Glutamatergic neuron (in vitro differentiated cells): ENCODE data around the gene POP7. TPM values are rescaled to one million over a fixed set of nuclear protein-coding genes. Genes with fewer than 3 reads are reported as not detected.

ENCODE experiments used
- DNase-seq: peaks from one replicate; pipeline ENCODE4 v3.0.0; 2022
- H3K27ac Mint-ChIP-seq: one replicate; pipeline ENCODE4 v1.8.0; 2020; ENCODE audit warnings: mild to moderate bottlenecking, mixed read lengths, inconsistent platforms; ENCODE audit not compliant: unreplicated experiment
- H3K27me3 Mint-ChIP-seq: one replicate; pipeline ENCODE4 v1.8.0; 2020; ENCODE audit warnings: mild to moderate bottlenecking, moderate library complexity, mixed read lengths, inconsistent platforms; ENCODE audit not compliant: unreplicated experiment
- H3K36me3 Mint-ChIP-seq: one replicate; pipeline ENCODE4 v1.8.0; 2020; ENCODE audit warnings: mild to moderate bottlenecking, mixed read lengths, inconsistent platforms; ENCODE audit not compliant: unreplicated experiment
- H3K4me1 Mint-ChIP-seq: one replicate; pipeline ENCODE4 v1.8.0; 2020; ENCODE audit warnings: mild to moderate bottlenecking, low read depth, mixed read lengths, inconsistent platforms; ENCODE audit not compliant: unreplicated experiment
- H3K4me3 Mint-ChIP-seq: one replicate; pipeline ENCODE4 v1.8.0; 2020; ENCODE audit warnings: mild to moderate bottlenecking, mixed read lengths, inconsistent platforms; ENCODE audit not compliant: unreplicated experiment
- H3K9me3 Mint-ChIP-seq: one replicate; pipeline ENCODE4 v1.8.0; 2020; ENCODE audit warnings: mild to moderate bottlenecking, moderate library complexity, mixed read lengths, inconsistent platforms; ENCODE audit not compliant: unreplicated experiment
- CTCF ChIP-seq: fragments of 200-600 bp; sonication (generic); IDR thresholded peaks from one replicate; pipeline ENCODE4 v1.5.0; 2021; ENCODE audit not compliant: partially characterized antibody, unreplicated experiment
- total RNA-seq: library from RNA; stranded (reverse); fragmentation: NEBNext Ultra II Directional; extraction: Animal tissue kit (Norgen Biotek cat#: 25700); gene quantifications from one replicate; pipeline ENCODE4 v1.2.1, GENCODE V29; 2021; ENCODE audit not compliant: unreplicated experiment

Gene POP7
- total RNA-seq, 1 donor from 2014 or later = 35.8 TPM

DNA sequence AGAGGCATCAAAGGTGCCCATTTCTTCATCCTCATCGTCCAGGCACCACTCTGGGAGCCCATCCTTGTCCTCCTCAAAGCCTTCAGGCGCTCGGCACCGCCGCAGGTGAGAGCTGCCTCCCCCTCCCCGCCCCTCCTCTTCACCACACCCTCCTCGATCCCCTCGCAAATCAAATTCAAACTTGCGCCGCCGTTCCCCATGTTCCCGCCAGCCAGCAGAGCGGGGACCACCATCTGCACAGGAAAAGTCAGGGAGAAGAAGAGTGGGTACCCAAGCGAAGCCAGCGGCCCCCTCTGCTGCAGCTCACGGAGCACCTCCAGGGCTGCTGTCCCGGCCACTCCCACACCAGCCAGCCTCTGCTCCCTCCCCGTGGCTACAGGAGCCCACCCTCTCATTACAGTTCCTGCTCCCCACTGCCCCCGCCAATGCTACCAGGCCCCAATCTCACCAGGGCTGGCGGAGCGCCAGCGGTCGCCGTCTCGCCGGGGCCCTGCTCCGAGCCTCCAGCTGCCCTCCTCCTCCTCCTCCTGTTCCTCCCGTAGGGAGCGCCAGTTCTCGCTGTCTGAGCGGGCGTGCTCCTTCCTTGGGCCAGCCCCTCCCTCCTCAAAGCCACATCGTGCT lies 19.6 kb upstream of the POP7 start:
- Mint-ChIP-seq H3K27ac (no peak overlapping the region), H3K9me3 (peaks cover 7% of the 10 kb centered on the region), H3K4me3 (no peak overlapping the region), H3K27me3 (peaks cover 10% of the 10 kb centered on the region), H3K36me3 (no peaks in the 10 kb centered on the region), H3K4me1 (peaks cover 9% of the 10 kb centered on the region)
- DNase-seq = no peak
- no peak for TF ChIP-seq CTCF

DNA sequence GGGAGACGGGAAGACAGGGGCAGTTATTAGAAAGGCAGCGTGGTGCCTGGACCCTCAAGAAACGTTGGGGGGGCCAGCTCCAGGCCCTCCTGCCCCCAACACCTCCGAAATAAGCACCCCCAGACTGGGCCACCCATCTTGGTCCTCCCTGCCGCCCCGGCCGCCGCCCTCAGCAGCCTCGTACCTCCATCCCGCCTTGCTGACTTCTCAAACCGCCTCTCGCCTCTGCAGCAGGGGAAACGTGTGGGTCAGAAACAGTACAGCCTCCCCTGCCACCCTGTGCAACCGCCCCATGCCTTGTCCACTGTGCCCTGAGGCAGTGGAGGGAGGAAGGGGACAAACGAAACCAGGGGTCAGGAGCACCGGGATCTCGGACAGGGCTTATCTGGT lies 19.1 kb upstream of the POP7 start:
- Mint-ChIP-seq H3K27me3 (peaks cover 11% of the 10 kb centered on the region), H3K4me3 (no peak overlapping the region), H3K27ac (no peak overlapping the region), H3K9me3 (peaks cover 7% of the 10 kb centered on the region), H3K4me1 (peaks cover 12% of the 10 kb centered on the region), H3K36me3 (no peaks in the 10 kb centered on the region)
- TF ChIP-seq CTCF = no peak
- DNase-seq = no peak

- Mint-ChIP-seq H3K27ac (no peak overlapping the region), H3K4me3 (no peak overlapping the region)
These were observed 18.7 kb upstream of the POP7 start for GRCh38 chr7:100687261-100687660.

DNA sequence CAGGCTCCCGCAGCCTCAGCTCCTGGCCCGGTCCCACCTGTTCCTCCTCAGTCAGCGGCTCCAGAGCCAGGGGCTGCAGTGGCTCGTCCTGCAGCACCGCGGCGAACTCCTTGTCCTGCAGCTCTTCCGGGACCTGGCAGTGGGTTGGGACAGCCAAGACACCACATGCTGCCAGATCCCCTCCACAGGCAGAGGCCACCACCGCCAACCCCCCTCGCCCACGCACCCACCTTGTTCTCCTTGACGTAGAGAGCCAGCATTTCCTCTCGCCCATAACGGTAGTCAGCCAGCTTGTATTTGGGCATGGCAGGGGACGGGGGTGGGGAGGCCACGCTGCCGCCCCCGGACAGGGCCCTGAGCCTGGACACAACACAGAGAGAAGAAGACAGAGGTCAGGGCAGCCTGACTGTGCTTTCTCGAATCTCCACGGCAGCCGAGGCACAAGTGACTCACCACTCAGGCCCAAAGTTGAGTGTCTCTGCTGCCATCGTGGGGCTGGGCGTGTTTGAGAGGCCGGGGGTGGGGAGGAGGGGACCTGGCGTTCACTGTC lies 18.1 kb upstream of the POP7 start:
- Mint-ChIP-seq H3K4me3 (no peak overlapping the region), H3K27ac (no peak overlapping the region), H3K4me1 (peaks cover 21% of the 10 kb centered on the region), H3K36me3 (no peaks in the 10 kb centered on the region), H3K27me3 (peaks cover 12% of the 10 kb centered on the region), H3K9me3 (peaks cover 10% of the 10 kb centered on the region)
- no peak for DNase-seq
- no peak for TF ChIP-seq CTCF

More at GRCh38 chr7:100687261-100687660, 18.7 kb upstream of the POP7 start:
- Mint-ChIP-seq H3K27me3 (peaks cover 12% of the 10 kb centered on the region), H3K36me3 (no peaks in the 10 kb centered on the region), H3K4me1 (peaks cover 15% of the 10 kb centered on the region), H3K9me3 (peaks cover 9% of the 10 kb centered on the region)
- DNase-seq = no peak
- no peak for TF ChIP-seq CTCF

- Mint-ChIP-seq H3K4me3 (peak overlapping the region; percentile 63), H3K9me3 (peaks cover 13% of the 10 kb centered on the region), H3K4me1 (peaks cover 25% of the 10 kb centered on the region), H3K27ac (peak overlapping the region; percentile 64), H3K27me3 (peaks cover 17% of the 10 kb centered on the region), H3K36me3 (no peaks in the 10 kb centered on the region)
- TF ChIP-seq CTCF = no peak
- no peak for DNase-seq
These were observed 17.5 kb upstream of the POP7 start for GRCh38 chr7:100688326-100688860.
